GM08714 (cell line): Measurements from ENCODE around the gene ATP5ME.

ENCODE experiments used
- H3K4me3 ChIP-seq: fragments of 200-500 bp; sonication (Bioruptor generic); 2 replicates; pipeline ENCODE4 v1.5.1; 2014; ENCODE audit warnings: mild to moderate bottlenecking, low read length, inconsistent platforms
- ZNF274 ChIP-seq: IDR thresholded peaks from 2 replicates; pipeline ENCODE4 v1.6.1; 2012; ENCODE audit warnings: mild to moderate bottlenecking, low read depth, low read length

Gene ATP5ME

DNA sequence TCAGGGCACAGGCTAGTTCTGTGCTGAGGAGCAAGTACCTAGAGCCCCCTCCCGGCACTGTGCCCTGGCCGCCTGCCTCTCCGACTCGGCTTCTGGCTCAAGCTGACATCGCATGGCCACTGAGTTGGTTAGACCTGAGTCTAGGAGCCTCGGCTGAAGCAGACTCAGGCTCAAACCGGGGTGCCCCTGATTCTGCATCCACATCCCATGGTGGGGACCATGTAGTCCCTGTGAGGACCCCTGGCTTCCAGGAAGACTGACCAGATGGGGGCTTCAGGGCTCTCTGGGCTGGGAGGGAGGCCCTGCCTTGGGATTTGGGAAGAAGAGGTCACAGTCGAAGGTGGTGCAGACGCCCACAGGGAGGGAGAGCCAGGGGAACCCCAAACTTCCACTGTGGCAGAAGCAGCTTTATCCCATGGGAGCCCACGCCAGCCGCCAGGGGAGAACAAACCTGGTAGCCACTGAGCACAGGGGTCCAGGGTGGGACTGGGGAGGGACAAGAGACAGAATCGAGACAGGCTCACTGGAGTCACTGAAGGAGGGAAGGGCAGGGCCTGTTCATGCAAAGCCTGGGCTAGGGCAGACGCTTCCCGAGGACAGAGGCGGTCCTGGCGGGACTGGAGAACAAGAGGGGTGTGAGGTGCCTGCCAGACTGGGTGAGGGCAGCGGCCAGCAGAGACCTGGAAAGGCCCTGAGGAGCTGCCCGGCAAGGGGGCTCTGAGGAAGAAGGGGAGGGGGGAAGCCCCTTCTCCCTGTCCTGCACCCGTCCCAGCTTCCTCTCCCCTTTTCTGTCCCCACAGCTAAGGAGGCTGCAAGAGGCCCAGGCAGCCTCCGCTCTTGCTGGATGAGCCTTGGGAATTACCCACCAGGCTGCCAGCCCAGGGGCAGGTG is 47.6 kb downstream of the ATP5ME start:
- H3K4me3 ChIP-seq: no peak overlapping the region
- TF ChIP-seq ZNF274: no peak

DNA sequence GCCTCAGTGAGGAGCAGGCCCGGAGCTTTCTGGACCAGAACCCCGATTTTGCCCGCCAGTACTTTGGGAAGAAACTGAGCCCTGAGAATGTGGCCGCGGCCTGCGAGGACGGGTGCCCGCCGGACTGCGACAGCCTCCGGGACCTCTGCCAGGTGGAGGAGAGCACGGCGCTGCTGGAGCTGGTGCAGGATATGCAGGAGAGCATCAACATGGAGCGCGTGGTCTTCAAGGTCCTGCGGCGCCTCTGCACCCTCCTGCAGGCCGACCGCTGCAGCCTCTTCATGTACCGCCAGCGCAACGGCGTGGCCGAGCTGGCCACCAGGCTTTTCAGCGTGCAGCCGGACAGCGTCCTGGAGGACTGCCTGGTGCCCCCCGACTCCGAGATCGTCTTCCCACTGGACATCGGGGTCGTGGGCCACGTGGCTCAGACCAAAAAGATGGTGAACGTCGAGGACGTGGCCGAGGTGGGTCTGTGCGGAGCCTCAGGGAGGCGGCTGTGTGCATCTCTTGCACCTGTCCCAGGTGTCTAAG is 48.4 kb downstream of the ATP5ME start:
- TF ChIP-seq ZNF274: no peak
- no peak overlapping the region for H3K4me3 ChIP-seq

DNA sequence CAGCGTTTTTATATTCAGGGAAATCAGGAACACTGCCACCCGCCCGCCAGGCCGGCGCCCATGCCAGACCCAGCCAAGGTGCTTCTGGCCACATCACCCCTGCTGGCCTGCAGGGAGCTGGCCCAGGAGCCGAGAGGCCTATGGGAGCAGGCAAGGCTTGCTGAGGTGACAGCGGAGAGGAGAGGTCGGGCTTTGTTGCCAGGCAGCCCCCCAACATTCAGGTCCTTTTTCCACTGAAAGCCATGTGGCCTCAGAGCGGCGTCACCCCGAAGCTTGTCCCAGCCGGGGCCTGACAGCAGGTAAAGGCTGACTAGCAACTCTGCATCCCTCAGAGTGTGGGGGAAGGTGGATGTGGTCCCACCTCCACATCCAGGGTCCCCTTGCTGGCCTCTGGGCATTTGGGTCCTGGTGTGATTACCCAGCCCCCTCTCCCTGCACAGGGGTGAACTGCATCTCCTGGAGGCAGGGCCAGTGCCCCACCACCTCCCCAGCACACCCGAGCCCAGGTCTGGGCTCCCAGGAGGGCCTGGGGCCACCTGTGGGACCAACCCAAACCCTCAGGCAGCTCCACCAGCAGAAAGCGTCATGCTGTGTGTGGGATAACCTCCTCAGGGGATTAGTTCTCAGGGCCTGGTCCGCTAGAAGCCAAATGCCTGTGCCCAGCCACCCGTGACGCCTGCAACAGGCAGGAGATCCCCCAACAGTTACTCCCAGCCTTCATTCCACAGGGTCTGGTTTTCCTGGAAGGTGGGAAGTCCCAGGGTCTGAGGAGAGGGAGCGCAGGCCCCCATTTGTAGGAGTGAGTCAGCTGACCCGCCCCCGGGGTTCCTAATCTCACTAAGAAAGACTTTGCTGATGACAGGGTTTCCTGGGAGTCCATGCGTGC is 49.1 kb downstream of the ATP5ME start, which contains the start of gene PDE6B:
TSS of gene PDE6B (plus strand) at position 869 of the 886 bp plus-strand sequence. CDS start 54 bp downstream, outside the sequence.
- H3K4me3 ChIP-seq: no peak within 1 kb of the TSS
- TF ChIP-seq ZNF274: no peak

DNA sequence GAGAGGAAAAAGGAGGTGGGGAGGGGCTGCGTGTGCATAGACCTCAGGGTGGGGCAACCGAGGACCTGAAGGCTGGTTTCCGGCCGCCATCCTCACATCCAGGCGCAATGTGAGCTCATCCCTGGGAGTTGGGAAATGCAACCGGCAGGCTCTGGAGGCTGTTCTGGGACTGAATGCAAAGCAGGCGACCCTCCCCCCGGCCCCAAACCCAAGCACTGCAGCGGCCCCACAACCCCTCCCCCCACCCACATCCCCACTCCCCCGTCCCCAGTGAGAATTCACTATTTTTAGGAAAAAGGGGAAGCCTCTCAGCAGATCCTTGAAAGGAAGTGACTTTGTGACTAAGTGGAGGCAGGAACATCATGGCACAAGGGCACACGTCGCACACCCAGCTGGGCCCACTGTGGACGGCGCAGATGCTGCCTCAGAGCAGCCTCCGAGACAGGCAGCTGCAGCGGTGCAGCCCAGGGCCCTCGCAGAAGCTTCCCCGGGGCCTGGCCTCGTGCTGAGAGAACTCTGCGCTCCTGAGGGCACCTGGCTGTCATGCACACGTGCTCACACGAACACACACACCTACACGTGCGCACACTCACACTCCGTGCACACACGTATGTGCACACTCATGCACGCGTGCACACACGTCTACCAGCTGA is 50.0 kb downstream of the ATP5ME start:
- TF ChIP-seq ZNF274: no peak
- H3K4me3 ChIP-seq: no peak overlapping the region

- no peak overlapping the region for H3K4me3 ChIP-seq
- no peak for TF ChIP-seq ZNF274
These were observed 50.8 kb downstream of the ATP5ME start for GRCh38 chr4:622996-623913.
